ENCODE data around the gene CLEC18A.
"Not testable (repeated sequence)": the region's sequence is repeated elsewhere in the genome, so short reads cannot be mapped to it uniquely, and the experiment has no call there.

Gene CLEC18A

GRCh38 chr16:69941251-69942098, 9.7 kb upstream of the CLEC18A start:
- DNase-seq, result no peak
- H3K9me3 ChIP-seq (ENCODE audit: control extremely low read depth in 1 of 5, control insufficient read depth in 4 of 5, insufficient read depth in 2 of 5, low read depth in 1 of 5, low read length in 4 of 5), result no peaks in the 10 kb centered on the region
- H3K4me3 ChIP-seq (ENCODE audit: control insufficient read depth in 1 of 7, extremely low read depth in 1 of 7, insufficient read depth in 4 of 7, low read depth in 2 of 7, low read length in 6 of 7), result no peak overlapping the region
- H3K4me1 ChIP-seq (ENCODE audit: control extremely low read depth in 1 of 4, control insufficient read depth in 4 of 4, insufficient read depth in 4 of 4, low read length in 3 of 4), result no peaks in the 10 kb centered on the region
- no peaks in the 10 kb centered on the region for H3K27me3 ChIP-seq (replicated peaks in 2 of 5; ENCODE audit: control insufficient read depth in 4 of 5, insufficient read depth in 5 of 5, low read length in 4 of 5)
- POLR2A ChIA-PET, result no interaction called here
- H3K36me3 ChIP-seq (ENCODE audit: control insufficient read depth in 4 of 4, insufficient read depth in 4 of 4, low read length in 3 of 4), result peaks cover 4 to 44% (median 29%) of the 10 kb centered on the region in 4 experiments
- CTCF ChIA-PET, result no interaction called here
- H3K27ac ChIP-seq (ENCODE audit: insufficient read depth in 1 of 2, low read depth in 1 of 2, low read length in 2 of 2, poor library complexity in 1 of 2, severe bottlenecking in 2 of 2), result no peak overlapping the region
- WGBS (ENCODE audit: insufficient coverage), result 98% methylated on average over 23 of the region's 28 CpGs

GRCh38 chr16:69942099-69942491, 9.0 kb upstream of the CLEC18A start:
- Histone ChIP-seq H3K4me1 (ENCODE audit: control extremely low read depth in 1 of 4, control insufficient read depth in 4 of 4, insufficient read depth in 4 of 4, low read length in 3 of 4) (no peaks in the 10 kb centered on the region), H3K36me3 (ENCODE audit: control insufficient read depth in 4 of 4, insufficient read depth in 4 of 4, low read length in 3 of 4) (peaks cover 4 to 37% (median 26%) of the 10 kb centered on the region in 4 experiments), H3K9me3 (ENCODE audit: control extremely low read depth in 1 of 5, control insufficient read depth in 4 of 5, insufficient read depth in 2 of 5, low read depth in 1 of 5, low read length in 4 of 5) (no peaks in the 10 kb centered on the region), H3K4me3 (ENCODE audit: control insufficient read depth in 1 of 7, extremely low read depth in 1 of 7, insufficient read depth in 4 of 7, low read depth in 2 of 7, low read length in 6 of 7) (no peak overlapping the region), H3K27me3 (replicated peaks in 2 of 5; ENCODE audit: control insufficient read depth in 4 of 5, insufficient read depth in 5 of 5, low read length in 4 of 5) (no peaks in the 10 kb centered on the region), H3K27ac (ENCODE audit: insufficient read depth in 1 of 2, low read depth in 1 of 2, low read length in 2 of 2, poor library complexity in 1 of 2, severe bottlenecking in 2 of 2) (no peak overlapping the region)
- POLR2A ChIA-PET, result no interaction called here
- WGBS (ENCODE audit: insufficient coverage), result 97% methylated on average over 11 of the region's 11 CpGs
- CTCF ChIA-PET, result no interaction called here
- DNase-seq, result no peak

GRCh38 chr16:69942627-69943170, 8.4 kb upstream of the CLEC18A start:
- Histone ChIP-seq H3K9me3 (ENCODE audit: control extremely low read depth in 1 of 5, control insufficient read depth in 4 of 5, insufficient read depth in 2 of 5, low read depth in 1 of 5, low read length in 4 of 5) (no peaks in the 10 kb centered on the region), H3K4me1 (ENCODE audit: control extremely low read depth in 1 of 4, control insufficient read depth in 4 of 4, insufficient read depth in 4 of 4, low read length in 3 of 4) (no peaks in the 10 kb centered on the region), H3K4me3 (ENCODE audit: control insufficient read depth in 1 of 7, extremely low read depth in 1 of 7, insufficient read depth in 4 of 7, low read depth in 2 of 7, low read length in 6 of 7) (no peak overlapping the region), H3K27ac (ENCODE audit: insufficient read depth in 1 of 2, low read depth in 1 of 2, low read length in 2 of 2, poor library complexity in 1 of 2, severe bottlenecking in 2 of 2) (no peak overlapping the region), H3K27me3 (replicated peaks in 2 of 5; ENCODE audit: control insufficient read depth in 4 of 5, insufficient read depth in 5 of 5, low read length in 4 of 5) (no peaks in the 10 kb centered on the region), H3K36me3 (ENCODE audit: control insufficient read depth in 4 of 4, insufficient read depth in 4 of 4, low read length in 3 of 4) (peaks cover 4 to 32% (median 20%) of the 10 kb centered on the region in 4 experiments)
- 100% methylated on average over 2 of the region's 8 CpGs for whole genome bisulfite sequencing (ENCODE audit: insufficient coverage)
- no peak for DNase-seq
- ChIA-PET POLR2A (no interaction called here), CTCF (no interaction called here)

GRCh38 chr16:69943241-69944036, 7.7 kb upstream of the CLEC18A start:
- H3K27me3 ChIP-seq (replicated peaks in 2 of 5; ENCODE audit: control insufficient read depth in 4 of 5, insufficient read depth in 5 of 5, low read length in 4 of 5); H3K4me3 ChIP-seq (ENCODE audit: control insufficient read depth in 1 of 7, extremely low read depth in 1 of 7, insufficient read depth in 4 of 7, low read depth in 2 of 7, low read length in 6 of 7); POLR2A ChIA-PET; H3K4me1 ChIP-seq (ENCODE audit: control extremely low read depth in 1 of 4, control insufficient read depth in 4 of 4, insufficient read depth in 4 of 4, low read length in 3 of 4); DNase-seq; CTCF ChIA-PET; H3K9me3 ChIP-seq (ENCODE audit: control extremely low read depth in 1 of 5, control insufficient read depth in 4 of 5, insufficient read depth in 2 of 5, low read depth in 1 of 5, low read length in 4 of 5); H3K27ac ChIP-seq (ENCODE audit: insufficient read depth in 1 of 2, low read depth in 1 of 2, low read length in 2 of 2, poor library complexity in 1 of 2, severe bottlenecking in 2 of 2): not testable (repeated sequence)
- peaks cover 2 to 30% (median 18%) of the 10 kb centered on the region in 4 experiments for H3K36me3 ChIP-seq (ENCODE audit: control insufficient read depth in 4 of 4, insufficient read depth in 4 of 4, low read length in 3 of 4)
- 100% methylated on average over 3 of the region's 21 CpGs for WGBS (ENCODE audit: insufficient coverage)

GRCh38 chr16:69950411-69950810, 723 bp upstream of the CLEC18A start:
- H3K4me3 ChIP-seq (ENCODE audit: control insufficient read depth in 1 of 7, extremely low read depth in 1 of 7, insufficient read depth in 4 of 7, low read depth in 2 of 7, low read length in 6 of 7); H3K4me1 ChIP-seq (ENCODE audit: control extremely low read depth in 1 of 4, control insufficient read depth in 4 of 4, insufficient read depth in 4 of 4, low read length in 3 of 4); DNase-seq; H3K27ac ChIP-seq (ENCODE audit: insufficient read depth in 1 of 2, low read depth in 1 of 2, low read length in 2 of 2, poor library complexity in 1 of 2, severe bottlenecking in 2 of 2); H3K36me3 ChIP-seq (ENCODE audit: control insufficient read depth in 4 of 4, insufficient read depth in 4 of 4, low read length in 3 of 4); POLR2A ChIA-PET; H3K9me3 ChIP-seq (ENCODE audit: control extremely low read depth in 1 of 5, control insufficient read depth in 4 of 5, insufficient read depth in 2 of 5, low read depth in 1 of 5, low read length in 4 of 5); H3K27me3 ChIP-seq (replicated peaks in 2 of 5; ENCODE audit: control insufficient read depth in 4 of 5, insufficient read depth in 5 of 5, low read length in 4 of 5); CTCF ChIA-PET: not testable (repeated sequence)
- WGBS (ENCODE audit: insufficient coverage), result no CpG with 5 or more reads among the region's 17 CpGs

- CTCF ChIA-PET; H3K27me3 ChIP-seq (replicated peaks in 2 of 5; ENCODE audit: control insufficient read depth in 4 of 5, insufficient read depth in 5 of 5, low read length in 4 of 5); H3K4me3 ChIP-seq (ENCODE audit: control insufficient read depth in 1 of 7, extremely low read depth in 1 of 7, insufficient read depth in 4 of 7, low read depth in 2 of 7, low read length in 6 of 7); H3K4me1 ChIP-seq (ENCODE audit: control extremely low read depth in 1 of 4, control insufficient read depth in 4 of 4, insufficient read depth in 4 of 4, low read length in 3 of 4); H3K9me3 ChIP-seq (ENCODE audit: control extremely low read depth in 1 of 5, control insufficient read depth in 4 of 5, insufficient read depth in 2 of 5, low read depth in 1 of 5, low read length in 4 of 5); H3K36me3 ChIP-seq (ENCODE audit: control insufficient read depth in 4 of 4, insufficient read depth in 4 of 4, low read length in 3 of 4); POLR2A ChIA-PET; DNase-seq; H3K27ac ChIP-seq (ENCODE audit: insufficient read depth in 1 of 2, low read depth in 1 of 2, low read length in 2 of 2, poor library complexity in 1 of 2, severe bottlenecking in 2 of 2): not testable (repeated sequence)
- WGBS (ENCODE audit: insufficient coverage), result no CpG with 5 or more reads among the region's 14 CpGs
Measured at GRCh38 chr16:69951672-69952031, 518 bp downstream of the CLEC18A start.

GRCh38 chr16:69952116-69952515, 982 bp downstream of the CLEC18A start:
- POLR2A ChIA-PET; H3K36me3 ChIP-seq (ENCODE audit: control insufficient read depth in 4 of 4, insufficient read depth in 4 of 4, low read length in 3 of 4); H3K4me1 ChIP-seq (ENCODE audit: control extremely low read depth in 1 of 4, control insufficient read depth in 4 of 4, insufficient read depth in 4 of 4, low read length in 3 of 4); H3K27me3 ChIP-seq (replicated peaks in 2 of 5; ENCODE audit: control insufficient read depth in 4 of 5, insufficient read depth in 5 of 5, low read length in 4 of 5); H3K27ac ChIP-seq (ENCODE audit: insufficient read depth in 1 of 2, low read depth in 1 of 2, low read length in 2 of 2, poor library complexity in 1 of 2, severe bottlenecking in 2 of 2); H3K4me3 ChIP-seq (ENCODE audit: control insufficient read depth in 1 of 7, extremely low read depth in 1 of 7, insufficient read depth in 4 of 7, low read depth in 2 of 7, low read length in 6 of 7); CTCF ChIA-PET; DNase-seq; H3K9me3 ChIP-seq (ENCODE audit: control extremely low read depth in 1 of 5, control insufficient read depth in 4 of 5, insufficient read depth in 2 of 5, low read depth in 1 of 5, low read length in 4 of 5): not testable (repeated sequence)
- no CpG with 5 or more reads among the region's 15 CpGs for WGBS (ENCODE audit: insufficient coverage)
